HepG2 (cell line): ENCODE results near the gene TCF3. TPM values are rescaled to one million over a fixed set of nuclear protein-coding genes. Genes with fewer than 3 reads are reported as not detected.
A peak's percentile ranks its signal among the peaks of the same experiment; 100 is the strongest.

Source experiments
- ATF5 ChIP-seq: sonication (generic); formaldehyde crosslinking; IDR thresholded peaks from 2 replicates; pipeline ENCODE4 v1.4.0; 2020; ENCODE audit warnings: mild to moderate bottlenecking, low read depth, missing genetic modification reagents
- ATF6 ChIP-seq: sonication (generic); formaldehyde crosslinking; conservative IDR thresholded peaks from 2 replicates; pipeline ENCODE4 v1.4.0; 2020; ENCODE audit warnings: missing genetic modification reagents
- ATF7 ChIP-seq, 2 experiments: fragments of 450-650 bp in 1 of 2; sonication (generic) in 1 of 2; formaldehyde crosslinking in 1 of 2; IDR thresholded peaks; 2 replicates each; pipeline versions ENCODE4 v1.4.0 to v1.6.1; 2016 to 2020; ENCODE audit warnings: antibody characterized with exemption in 1 of 2, mild to moderate bottlenecking in 1 of 2, missing genetic modification reagents in 1 of 2
- HDAC1 ChIP-seq: sonication (generic); formaldehyde crosslinking; IDR thresholded peaks from 2 replicates; pipeline ENCODE4 v1.5.1; 2020; ENCODE audit warnings: mild to moderate bottlenecking, missing genetic modification reagents
- IRF1 ChIP-seq: sonication (generic); formaldehyde crosslinking; IDR thresholded peaks from 2 replicates; pipeline ENCODE4 v1.4.0; 2020; ENCODE audit warnings: low read depth, mild to moderate bottlenecking, missing genetic modification reagents
- KDM2A ChIP-seq: sonication (generic); formaldehyde crosslinking; IDR thresholded peaks from 2 replicates; pipeline ENCODE4 v1.4.0; 2020; ENCODE audit warnings: low read depth, missing genetic modification reagents, borderline replicate concordance
- KLF6 ChIP-seq: IDR thresholded peaks from 2 replicates; pipeline ENCODE4 v1.8.0; 2016; ENCODE audit warnings: missing biosample characterization, missing genetic modification reagents
- MAX ChIP-seq: IDR thresholded peaks from 2 replicates; pipeline ENCODE4 v1.6.1; 2012; ENCODE audit warnings: inconsistent platforms
- NR1H2 ChIP-seq: sonication (generic); formaldehyde crosslinking; IDR thresholded peaks from 2 replicates; pipeline ENCODE4 v1.8.1; 2022; ENCODE audit warnings: low read depth, missing genetic modification reagents, borderline replicate concordance
- PAXIP1 ChIP-seq: sonication (generic); formaldehyde crosslinking; conservative IDR thresholded peaks from 2 replicates; pipeline ENCODE4 v1.4.0; 2020; ENCODE audit warnings: mild to moderate bottlenecking, missing genetic modification reagents, moderate library complexity
- RXRB ChIP-seq: IDR thresholded peaks from 2 replicates; pipeline ENCODE4 v1.6.1; 2016; ENCODE audit warnings: borderline replicate concordance, missing genetic modification reagents, missing compliant biosample characterization
- SAFB2 ChIP-seq: sonication (generic); formaldehyde crosslinking; IDR thresholded peaks from 2 replicates; pipeline ENCODE4 v1.5.1; 2020; ENCODE audit warnings: missing genetic modification reagents, low read depth, mild to moderate bottlenecking, borderline replicate concordance
- ZNF232 ChIP-seq: sonication (generic); formaldehyde crosslinking; IDR thresholded peaks from 2 replicates; pipeline ENCODE4 v1.4.0; 2020; ENCODE audit warnings: missing genetic modification reagents, borderline replicate concordance
- ZNF354B ChIP-seq: sonication (generic); formaldehyde crosslinking; IDR thresholded peaks from 2 replicates; pipeline ENCODE4 v1.8.0; 2022; ENCODE audit warnings: mild to moderate bottlenecking, missing genetic modification reagents
- ZNF510 ChIP-seq: sonication (generic); formaldehyde crosslinking; IDR thresholded peaks from 2 replicates; pipeline ENCODE4 v1.4.0; 2020; ENCODE audit warnings: low read depth, mild to moderate bottlenecking, missing genetic modification reagents
- ZNF577 ChIP-seq: sonication (generic); formaldehyde crosslinking; IDR thresholded peaks from 2 replicates; pipeline ENCODE4 v1.4.0; 2020; ENCODE audit warnings: mild to moderate bottlenecking, low read depth, missing genetic modification reagents, borderline replicate concordance
- ZNF619 ChIP-seq: sonication (generic); formaldehyde crosslinking; IDR thresholded peaks from 2 replicates; pipeline ENCODE4 v1.4.0; 2020; ENCODE audit warnings: mild to moderate bottlenecking, missing genetic modification reagents
- ZNF768 ChIP-seq: sonication (generic); formaldehyde crosslinking; IDR thresholded peaks from 2 replicates; pipeline ENCODE4 v1.4.0; 2020; ENCODE audit warnings: missing genetic modification reagents
- ZNF781 ChIP-seq: sonication (generic); formaldehyde crosslinking; IDR thresholded peaks from 2 replicates; pipeline ENCODE4 v1.5.1; 2020; ENCODE audit warnings: borderline replicate concordance, mild to moderate bottlenecking, missing genetic modification reagents; ENCODE audit errors: not compliant biosample characterization
- ZSCAN21 ChIP-seq: sonication (generic); formaldehyde crosslinking; IDR thresholded peaks from 2 replicates; pipeline ENCODE4 v1.8.0; 2022; ENCODE audit warnings: mild to moderate bottlenecking, missing genetic modification reagents, moderate library complexity, borderline replicate concordance
- polyA plus RNA-seq, 8 experiments: library from polyadenylated mRNA; depleted of rRNA in 3 of 8; stranded (reverse) in 7 of 8; unstranded in 1 of 8; fragments of >200 nt; fragmentation: Illumina TruSeq in 4 of 8; extraction: Trizol in 4 of 8; gene quantifications; 2 replicates each; pipeline versions ENCODE4 v1.2.1 to v1.2.3, GENCODE V29; 2011 to 2016; ENCODE audit warnings: low read depth in 4 of 8, missing spikeins in 1 of 8, mixed read lengths in 1 of 8; ENCODE audit not compliant: insufficient read depth in 1 of 8
- total RNA-seq, 5 experiments: library from RNA; depleted of rRNA; stranded (reverse); fragments of >200 nt; fragmentation: Illumina TruSeq; extraction: Trizol; gene quantifications; 2 replicates each; pipeline ENCODE4 v1.2.3, GENCODE V29; 2016; ENCODE audit warnings: low read depth in 1 of 5

TCF3 gene
- total and polyA plus RNA-seq, 2 of the 13 experiments (the other 11 are each of a cell fraction or from before 2014, with no cell fraction given) = 51.4 to 53.2 TPM

GRCh38 chr19:1605236-1606137 is 46.9 kb downstream of the TCF3 start, which contains the start of gene UQCR11 (continued):
- TF ChIP-seq PAXIP1 (CRISPR knock-in tag) = 0 out of 2 replicates have a peak, but pooled peaks have one; percentile 43
- TF ChIP-seq ATF5 = no peak
- no peak for TF ChIP-seq ATF7 (IDR thresholded peaks at IDR 0.05)
- TF ChIP-seq ATF7 (CRISPR knock-in tag; IDR thresholded peaks at IDR 0.05) = no peak
- TF ChIP-seq KLF6 (CRISPR knock-in tag) = 0 out of 2 replicates have a peak, but pooled peaks have one; percentile 43
- no peak for TF ChIP-seq ZNF354B (CRISPR knock-in tag)
- peak; percentile 91 for TF ChIP-seq MAX
- TF ChIP-seq SAFB2 (CRISPR knock-in tag) = peak; percentile 28; the same call in 1 of the 2 replicates
- no peak for TF ChIP-seq NR1H2
- TF ChIP-seq RXRB (CRISPR knock-in tag) = peak; percentile 49; the same call in 1 of the 2 replicates
- TF ChIP-seq ATF6 (CRISPR knock-in tag) = 0 out of 2 replicates have a peak, but pooled peaks have one; percentile 39
- 0 out of 2 replicates have a peak, but pooled peaks have one; percentile 40 for TF ChIP-seq ZSCAN21 (CRISPR knock-in tag)
- no peak for TF ChIP-seq ZNF619 (CRISPR knock-in tag)
- no peak for TF ChIP-seq ZNF510 (CRISPR knock-in tag)
- no peak for TF ChIP-seq ZNF781
- TF ChIP-seq ZNF232 (CRISPR knock-in tag) = 0 out of 2 replicates have a peak, but pooled peaks have one; percentile 36
- TF ChIP-seq ZNF577 (CRISPR knock-in tag) = no peak
- TF ChIP-seq ZNF768 (CRISPR knock-in tag) = no peak; the same call in 1 of the 2 replicates
- TF ChIP-seq KDM2A (CRISPR knock-in tag) = peak; percentile 73
- TF ChIP-seq IRF1 (CRISPR knock-in tag) = no peak
- TF ChIP-seq HDAC1 = peak; percentile 49; the same call in 1 of the 2 replicates
